HepG2 (cell line): Measurements from ENCODE around the gene UTP4. TPM values are rescaled to one million over a fixed set of nuclear protein-coding genes. Genes with fewer than 3 reads are reported as not detected.
A peak's percentile ranks its signal among the peaks of the same experiment; 100 is the strongest.

ENCODE experiments used
- ARID4A ChIP-seq: sonication (generic); formaldehyde crosslinking; IDR thresholded peaks from 2 replicates; pipeline ENCODE4 v1.5.0; 2020; ENCODE audit warnings: mild to moderate bottlenecking, missing genetic modification reagents, borderline replicate concordance
- CENPBD1 ChIP-seq: sonication (generic); formaldehyde crosslinking; IDR thresholded peaks from 2 replicates; pipeline ENCODE4 v1.8.0; 2022; ENCODE audit warnings: missing genetic modification reagents, low read depth, mild to moderate bottlenecking, borderline replicate concordance
- FOXO1 ChIP-seq: sonication (generic); formaldehyde crosslinking; IDR thresholded peaks from 2 replicates; pipeline ENCODE4 v1.4.0; 2020; ENCODE audit warnings: missing genetic modification reagents
- HDAC6 ChIP-seq: fragments of 200-600 bp; sonication (generic); IDR thresholded peaks from 2 replicates; pipeline ENCODE4 v1.7.0; 2017; ENCODE audit warnings: mild to moderate bottlenecking, antibody characterized with exemption, low read length, low read depth
- HNF1A ChIP-seq, 2 experiments: sonication (generic) in 1 of 2; formaldehyde crosslinking in 1 of 2; IDR thresholded peaks; 2 replicates each; pipeline versions ENCODE4 v1.4.0 to v1.6.1; 2016 to 2020; ENCODE audit warnings: borderline replicate concordance in 1 of 2, low read depth in 1 of 2, mild to moderate bottlenecking in 1 of 2, missing genetic modification reagents in 1 of 2
- KDM5B ChIP-seq: sonication (generic); formaldehyde crosslinking; IDR thresholded peaks from 2 replicates; pipeline ENCODE4 v1.4.0; 2020; ENCODE audit warnings: missing genetic modification reagents, mild to moderate bottlenecking, borderline replicate concordance
- KLF6 ChIP-seq: IDR thresholded peaks from 2 replicates; pipeline ENCODE4 v1.8.0; 2016; ENCODE audit warnings: missing biosample characterization, missing genetic modification reagents
- MYC ChIP-seq: sonication (generic); formaldehyde crosslinking; IDR thresholded peaks from 2 replicates; pipeline ENCODE4 v1.9.0; 2021; ENCODE audit warnings: missing genetic modification reagents, borderline replicate concordance
- PAX8 ChIP-seq: sonication (generic); formaldehyde crosslinking; IDR thresholded peaks from 2 replicates; pipeline ENCODE4 v1.8.0; 2022; ENCODE audit warnings: mild to moderate bottlenecking, missing genetic modification reagents, borderline replicate concordance
- SALL2 ChIP-seq: sonication (generic); formaldehyde crosslinking; IDR thresholded peaks from 2 replicates; pipeline ENCODE4 v1.8.1; 2023; ENCODE audit warnings: mild to moderate bottlenecking, missing genetic modification reagents, inconsistent platforms
- ZBED4 ChIP-seq: sonication (generic); formaldehyde crosslinking; IDR thresholded peaks from 2 replicates; pipeline ENCODE4 v1.4.0; 2020; ENCODE audit warnings: missing genetic modification reagents, borderline replicate concordance
- ZEB1 ChIP-seq: IDR thresholded peaks from 2 replicates; pipeline ENCODE4 v1.6.1; 2012; ENCODE audit warnings: mild to moderate bottlenecking, low read depth, inconsistent platforms; ENCODE audit not compliant: insufficient replicate concordance
- ZNF343 ChIP-seq: sonication (generic); formaldehyde crosslinking; IDR thresholded peaks from 2 replicates; pipeline ENCODE4 v1.4.0; 2020; ENCODE audit warnings: mild to moderate bottlenecking, missing genetic modification reagents
- ZNF737 ChIP-seq: sonication (generic); formaldehyde crosslinking; IDR thresholded peaks from 2 replicates; pipeline ENCODE4 v1.5.0; 2020; ENCODE audit warnings: missing genetic modification reagents, mild to moderate bottlenecking, borderline replicate concordance
- polyA plus RNA-seq, 8 experiments: library from polyadenylated mRNA; depleted of rRNA in 3 of 8; stranded (reverse) in 7 of 8; unstranded in 1 of 8; fragments of >200 nt; fragmentation: Illumina TruSeq in 4 of 8; extraction: Trizol in 4 of 8; gene quantifications; 2 replicates each; pipeline versions ENCODE4 v1.2.1 to v1.2.3, GENCODE V29; 2011 to 2016; ENCODE audit warnings: low read depth in 4 of 8, missing spikeins in 1 of 8, mixed read lengths in 1 of 8; ENCODE audit not compliant: insufficient read depth in 1 of 8
- total RNA-seq, 5 experiments: library from RNA; depleted of rRNA; stranded (reverse); fragments of >200 nt; fragmentation: Illumina TruSeq; extraction: Trizol; gene quantifications; 2 replicates each; pipeline ENCODE4 v1.2.3, GENCODE V29; 2016; ENCODE audit warnings: low read depth in 1 of 5

UTP4 gene
- total and polyA plus RNA-seq, 2 of the 13 experiments (the other 11 are each of a cell fraction or from before 2014, with no cell fraction given), result 30.0 to 85.8 TPM

- no peak for TF ChIP-seq ZBED4 (CRISPR knock-in tag)
- no peak for TF ChIP-seq MYC
- no peak for TF ChIP-seq HDAC6
- TF ChIP-seq KLF6 (CRISPR knock-in tag), result no peak
- TF ChIP-seq HNF1A (IDR thresholded peaks at IDR 0.05; ENCODE audit: low read depth), result no peak
- no peak; the same call in 1 of the 2 replicates for TF ChIP-seq HNF1A (CRISPR knock-in tag; IDR thresholded peaks at IDR 0.05; ENCODE audit: borderline replicate concordance)
- TF ChIP-seq ZNF343, result no peak
- TF ChIP-seq FOXO1 (CRISPR knock-in tag), result no peak
- no peak for TF ChIP-seq ZEB1
- TF ChIP-seq ZNF737 (CRISPR knock-in tag), result no peak
- TF ChIP-seq PAX8 (CRISPR knock-in tag), result no peak
- TF ChIP-seq ARID4A (CRISPR knock-in tag), result peak; percentile 0; the same call in 1 of the 2 replicates
- no peak for TF ChIP-seq SALL2
- TF ChIP-seq KDM5B (CRISPR knock-in tag), result 0 out of 2 replicates have a peak, but pooled peaks have one; percentile 42
- TF ChIP-seq CENPBD1 (CRISPR knock-in tag), result no peak
Observed at GRCh38 chr16:69187446-69188235, 55.2 kb downstream of the UTP4 start (continued).
